Endothelial cell of umbilical vein (primary cell): ENCODE measurements around the gene ZNF804B.

Experiments used
- CTCF ChIP-seq, 2 donors: IDR thresholded peaks; 1 replicate in 1 of 2; 2 replicates in 1 of 2; pipeline ENCODE4 v1.5.1; 2011; ENCODE audit warnings: low read length in 2 of 2, mild to moderate bottlenecking in 2 of 2, moderate library complexity in 2 of 2, control low read depth in 1 of 2, inconsistent platforms in 1 of 2, low read depth in 1 of 2; ENCODE audit not compliant: insufficient read depth in 1 of 2; ENCODE audit errors: extremely low read depth in 1 of 2
- EZH2 ChIP-seq: IDR thresholded peaks from 2 replicates; pipeline ENCODE4 v1.6.1; 2012; ENCODE audit warnings: borderline replicate concordance, low read depth, mild to moderate bottlenecking, moderate library complexity, low read length, inconsistent platforms; ENCODE audit not compliant: severe bottlenecking
- FOS ChIP-seq: IDR thresholded peaks from 2 replicates; pipeline ENCODE4 v1.6.1; 2011; ENCODE audit warnings: mild to moderate bottlenecking, low read length, moderate library complexity, borderline replicate concordance; ENCODE audit not compliant: insufficient read depth
- GATA2 ChIP-seq: IDR thresholded peaks from 2 replicates; pipeline ENCODE4 v1.7.0; 2011; ENCODE audit warnings: low read depth, mild to moderate bottlenecking, moderate library complexity, mixed read lengths, low read length; ENCODE audit not compliant: insufficient read length, insufficient read depth
- JUN ChIP-seq: IDR thresholded peaks from 2 replicates; pipeline ENCODE4 v1.6.1; 2011; ENCODE audit warnings: borderline replicate concordance, low read depth; ENCODE audit not compliant: insufficient read length, insufficient read depth
- MAX ChIP-seq: IDR thresholded peaks from 2 replicates; pipeline ENCODE4 v1.6.1; 2011; ENCODE audit not compliant: insufficient read depth, insufficient read length
- MYC ChIP-seq: IDR thresholded peaks from one replicate; pipeline ENCODE4 v1.6.1; 2011; ENCODE audit warnings: mild to moderate bottlenecking, low read depth, low read length
- POLR2A ChIP-seq: IDR thresholded peaks from 2 replicates; pipeline ENCODE4 v1.6.1; 2012; ENCODE audit warnings: low read depth, mild to moderate bottlenecking, control low read depth, low read length
- POLR2AphosphoS5 ChIP-seq: IDR thresholded peaks from 2 replicates; pipeline ENCODE4 v1.6.1; 2012; ENCODE audit warnings: low read depth, mild to moderate bottlenecking, control low read depth, low read length, moderate library complexity; ENCODE audit not compliant: insufficient read depth

GRCh38 chr7:89060234-89060633 is 300.7 kb downstream of the ZNF804B start:
- no peak for TF ChIP-seq CTCF (IDR thresholded peaks at IDR 0.05; ENCODE audit: extremely low read depth in 1 of 2, insufficient read depth in 1 of 2, low read depth in 1 of 2, low read length in 2 of 2)
- TF ChIP-seq POLR2A = no peak
- TF ChIP-seq EZH2 = no peak
- TF ChIP-seq MAX = no peak
- TF ChIP-seq POLR2AphosphoS5 = no peak
- TF ChIP-seq JUN = no peak
- no peak for TF ChIP-seq FOS
- TF ChIP-seq GATA2 = no peak
- TF ChIP-seq MYC = no peak
